ENCODE results near the gene TMEM109.

- TF ChIP-seq EP300 (IDR thresholded peaks at IDR 0.05; ENCODE audit: borderline replicate concordance in 1 of 2, low read depth in 2 of 2, low read length in 2 of 2) (no peak), EZH2 (IDR thresholded peaks at IDR 0.05; ENCODE audit: low read depth, low read length, severe bottlenecking) (no peak), NRF1 (IDR thresholded peaks at IDR 0.05; ENCODE audit: low read depth, low read length) (no peak), JUN (IDR thresholded peaks at IDR 0.05; ENCODE audit: low read depth, low read length) (no peak), CTCF (IDR thresholded peaks at IDR 0.05; ENCODE audit: control extremely low read depth in 1 of 3, insufficient read depth in 1 of 3, low read depth in 1 of 3, low read length in 3 of 3) (no peak), GTF2F1 (IDR thresholded peaks at IDR 0.05; ENCODE audit: borderline replicate concordance, low read depth, low read length) (no peak), ZNF274 (IDR thresholded peaks at IDR 0.05; ENCODE audit: borderline replicate concordance, extremely low read depth, low read length) (no peak), CREB1 (IDR thresholded peaks at IDR 0.05) (no peak), CBX8 (IDR thresholded peaks at IDR 0.05; ENCODE audit: borderline replicate concordance, low read depth, low read length) (no peak), CHD2 (IDR thresholded peaks at IDR 0.05; ENCODE audit: low read length) (no peak), PHF8 (conservative IDR thresholded peaks at IDR 0.05; ENCODE audit: low read depth, low read length) (no peak), POLR2AphosphoS5 (IDR thresholded peaks at IDR 0.05; ENCODE audit: low read depth, low read length) (no peak), TAF1 (IDR thresholded peaks at IDR 0.05; ENCODE audit: low read depth, low read length) (no peak)
Measured at GRCh38 chr11:60971520-60971919, 57.6 kb downstream of the TMEM109 start, which contains the start of gene CD6.
